ENCODE results near the gene AXIN2.

AXIN2 gene

GRCh38 chr17:65561452-65562205 lies at the start of gene AXIN2:
Gene AXIN2, minus strand, starts transcription at chr17:65561648. Its CDS starts 3,028 bp downstream, at chr17:65558620.
- peak; percentile 83 to 85 for DNase-seq

GRCh38 chr17:65609749-65610148 lies 48.3 kb upstream of the AXIN2 start:
- no peak for DNase-seq

- DNase-seq, result no peak
Measured at GRCh38 chr17:65609286-65609685, 47.8 kb upstream of the AXIN2 start.

- DNase-seq, result no peak
Measured at GRCh38 chr17:65604070-65604469, 42.6 kb upstream of the AXIN2 start.

- no peak for DNase-seq
Measured at GRCh38 chr17:65601881-65602280, 40.4 kb upstream of the AXIN2 start.

- DNase-seq, result no peak
Measured at GRCh38 chr17:65601145-65601544, 39.7 kb upstream of the AXIN2 start.

- DNase-seq, result no peak
Measured at GRCh38 chr17:65600518-65600917, 39.1 kb upstream of the AXIN2 start.

GRCh38 chr17:65599650-65600049 lies 38.2 kb upstream of the AXIN2 start:
- DNase-seq, result no peak

- no peak for DNase-seq
Measured at GRCh38 chr17:65598746-65599145, 37.3 kb upstream of the AXIN2 start.

GRCh38 chr17:65595071-65595656 lies 33.7 kb upstream of the AXIN2 start:
- DNase-seq, result no peak

GRCh38 chr17:65593855-65594845 lies 32.7 kb upstream of the AXIN2 start:
- DNase-seq, result no peak

GRCh38 chr17:65593092-65593854 lies 31.8 kb upstream of the AXIN2 start:
- DNase-seq, result no peak

- DNase-seq, result no peak
Measured at GRCh38 chr17:65592125-65592965, 30.9 kb upstream of the AXIN2 start.

GRCh38 chr17:65589321-65589720 lies 27.9 kb upstream of the AXIN2 start:
- DNase-seq, result no peak

- no peak for DNase-seq
Measured at GRCh38 chr17:65588181-65588808, 26.8 kb upstream of the AXIN2 start.

- DNase-seq, result no peak
Measured at GRCh38 chr17:65587534-65588180, 26.2 kb upstream of the AXIN2 start.

GRCh38 chr17:65586899-65587298 lies 25.5 kb upstream of the AXIN2 start:
- no peak for DNase-seq

GRCh38 chr17:65584604-65585521 lies 23.4 kb upstream of the AXIN2 start:
- DNase-seq, result no peak

- no peak for DNase-seq
Measured at GRCh38 chr17:65583921-65584603, 22.6 kb upstream of the AXIN2 start.

Data from activated CD4-positive, alpha-beta T cell treated with anti-CD3 and anti-CD28 coated beads for 4 hours (primary cell).